ENCODE results near the gene UBE2S. TPM values are rescaled to one million over a fixed set of nuclear protein-coding genes. Genes with fewer than 3 reads are reported as not detected.

UBE2S gene
- total RNA-seq, 2 donors from 2014 or later: 202 to 246 TPM

GRCh38 chr19:55407800-55408532 is 378 bp upstream of the UBE2S start:
- peak overlapping the region; percentile 98 for H3K27ac ChIP-seq (ENCODE audit: low read depth, low read length)
- H3K4me1 ChIP-seq (ENCODE audit: control insufficient read depth, insufficient read depth, low read length): peaks cover 2% of the 10 kb centered on the region
- H3K9ac ChIP-seq (ENCODE audit: extremely low read depth, low read length, poor library complexity, severe bottlenecking): peak overlapping the region; percentile 84
- H3K36me3 Mint-ChIP-seq (ENCODE audit: low read depth): peaks cover 37% of the 10 kb centered on the region
- peaks cover 31% of the 10 kb centered on the region for H3K9me3 Mint-ChIP-seq
- peaks cover 29% of the 10 kb centered on the region for H3K27me3 Mint-ChIP-seq (ENCODE audit: insufficient read depth)
- H3K27me3 ChIP-seq (ENCODE audit: control insufficient read depth, insufficient read depth, low read length, poor library complexity, severe bottlenecking): no peaks in the 10 kb centered on the region
- WGBS, 2 experiments (ENCODE audit: insufficient coverage in 1 of 2, insufficient read length in 1 of 2): 1 to 2% methylated on average over 49 to 72 of the region's 72 CpGs
- peak overlapping the region; percentile 79 for H3K4me3 Mint-ChIP-seq
- peaks cover 31% of the 10 kb centered on the region for H3K9me3 ChIP-seq (ENCODE audit: control insufficient read depth, low read length)
- peak overlapping the region; percentile 97 for H3K27ac Mint-ChIP-seq
- H3K4me1 Mint-ChIP-seq: peaks cover 14% of the 10 kb centered on the region
- no peak for TF ChIP-seq CTCF (conservative IDR thresholded peaks at IDR 0.05)
- peak overlapping the region; percentile 92 for H3K4me3 ChIP-seq (ENCODE audit: low read length)
- peak; percentile 98 for DNase-seq
- peaks cover 35% of the 10 kb centered on the region for H3K36me3 ChIP-seq (ENCODE audit: control insufficient read depth, insufficient read depth, low read length)

DNA sequence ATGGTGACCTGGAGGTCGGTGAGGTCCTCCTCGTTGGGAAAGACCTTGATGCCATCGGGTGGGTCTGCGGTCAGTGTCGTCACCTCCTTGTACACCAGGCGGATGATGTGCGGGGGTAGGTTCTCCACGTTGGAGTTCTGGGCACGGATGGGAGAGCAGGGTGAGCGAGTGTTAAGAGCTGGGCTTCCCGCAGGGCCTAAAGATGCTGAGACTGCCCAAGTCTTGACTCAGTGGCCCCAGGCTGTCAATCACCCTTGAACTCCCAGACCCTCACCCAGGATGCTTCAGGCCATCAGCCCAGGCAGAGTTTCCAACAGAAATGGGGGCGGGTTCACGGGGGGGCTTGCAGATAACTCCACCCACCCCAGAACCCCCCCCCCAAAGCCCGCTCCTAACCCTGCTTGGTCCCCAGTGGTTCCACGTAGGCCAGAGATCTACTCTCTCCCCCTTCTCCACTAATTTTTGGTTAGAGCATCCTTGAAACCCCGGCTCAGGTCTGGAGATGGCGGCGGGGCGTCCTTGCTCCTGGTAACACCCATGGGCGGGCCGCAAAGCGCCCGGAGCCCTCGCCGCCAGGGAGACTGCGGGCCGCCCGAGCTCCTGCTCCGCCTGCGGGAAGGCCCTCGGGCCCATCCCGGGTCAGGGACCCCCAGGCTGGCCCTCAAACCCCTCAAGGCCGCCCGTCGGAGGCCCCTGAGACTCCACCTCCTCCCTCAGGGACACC is 600 bp downstream of the UBE2S start:
- H3K27me3 ChIP-seq (ENCODE audit: control insufficient read depth, insufficient read depth, low read length, poor library complexity, severe bottlenecking): no peaks in the 10 kb centered on the region
- peak overlapping the region; percentile 62 for H3K27ac Mint-ChIP-seq
- TF ChIP-seq CTCF (conservative IDR thresholded peaks at IDR 0.05): no peak
- peaks cover 45% of the 10 kb centered on the region for H3K36me3 ChIP-seq (ENCODE audit: control insufficient read depth, insufficient read depth, low read length)
- H3K4me1 ChIP-seq (ENCODE audit: control insufficient read depth, insufficient read depth, low read length): peaks cover 2% of the 10 kb centered on the region
- H3K36me3 Mint-ChIP-seq (ENCODE audit: low read depth): peaks cover 46% of the 10 kb centered on the region
- H3K4me3 ChIP-seq (ENCODE audit: low read length): peak overlapping the region; percentile 92
- H3K9me3 Mint-ChIP-seq: peaks cover 31% of the 10 kb centered on the region
- H3K27ac ChIP-seq (ENCODE audit: low read depth, low read length): peak overlapping the region; percentile 98
- H3K27me3 Mint-ChIP-seq (ENCODE audit: insufficient read depth): peaks cover 26% of the 10 kb centered on the region
- WGBS, 2 experiments (ENCODE audit: insufficient coverage in 1 of 2, insufficient read length in 1 of 2): 5 to 15% methylated on average over 18 to 35 of the region's 35 CpGs
- H3K9me3 ChIP-seq (ENCODE audit: control insufficient read depth, low read length): peaks cover 31% of the 10 kb centered on the region
- H3K4me3 Mint-ChIP-seq: peak overlapping the region; percentile 79
- DNase-seq: peak; percentile 45
- peaks cover 14% of the 10 kb centered on the region for H3K4me1 Mint-ChIP-seq
- peak overlapping the region; percentile 84 for H3K9ac ChIP-seq (ENCODE audit: extremely low read depth, low read length, poor library complexity, severe bottlenecking)

GRCh38 chr19:55406091-55406825 is 1.3 kb downstream of the UBE2S start:
- H3K4me1 Mint-ChIP-seq: peaks cover 14% of the 10 kb centered on the region
- no peak for TF ChIP-seq CTCF (conservative IDR thresholded peaks at IDR 0.05)
- WGBS, 2 experiments (ENCODE audit: insufficient coverage in 1 of 2, insufficient read length in 1 of 2): 83 to 89% methylated on average over 9 to 14 of the region's 14 CpGs
- Histone ChIP-seq H3K27ac (ENCODE audit: low read depth, low read length) (no peak overlapping the region), H3K9me3 (ENCODE audit: control insufficient read depth, low read length) (peaks cover 30% of the 10 kb centered on the region), H3K36me3 (ENCODE audit: control insufficient read depth, insufficient read depth, low read length) (peaks cover 48% of the 10 kb centered on the region), H3K4me1 (ENCODE audit: control insufficient read depth, insufficient read depth, low read length) (peaks cover 2% of the 10 kb centered on the region), H3K9ac (ENCODE audit: extremely low read depth, low read length, poor library complexity, severe bottlenecking) (peak overlapping the region; percentile 84), H3K4me3 (ENCODE audit: low read length) (peak overlapping the region; percentile 92), H3K27me3 (ENCODE audit: control insufficient read depth, insufficient read depth, low read length, poor library complexity, severe bottlenecking) (no peaks in the 10 kb centered on the region)
- peak; percentile 39 for DNase-seq
- H3K9me3 Mint-ChIP-seq: peaks cover 28% of the 10 kb centered on the region
- peaks cover 19% of the 10 kb centered on the region for H3K27me3 Mint-ChIP-seq (ENCODE audit: insufficient read depth)
- peak overlapping the region; percentile 62 for H3K27ac Mint-ChIP-seq
- peaks cover 50% of the 10 kb centered on the region for H3K36me3 Mint-ChIP-seq (ENCODE audit: low read depth)
- H3K4me3 Mint-ChIP-seq: peak overlapping the region; percentile 79

All from endodermal cell (in vitro differentiated cells).